A549 treated with Hydrocortisone at 1 μM for 4 hours (cell line): ENCODE measurements around the gene FAM89A. TPM values are rescaled to one million over a fixed set of nuclear protein-coding genes. Genes with fewer than 3 reads are reported as not detected.

Experiments
- total RNA-seq: library from RNA; stranded (reverse); fragments of 200-300 nt; extraction: Qiagen RNA extraction; gene quantifications from 5 replicates; pipeline ENCODE4 v1.2.3, GENCODE V29; 2022

The FAM89A gene
- 11.6 to 16.9 TPM (median 15.3 TPM) in 5 replicates for total RNA-seq

DNA sequence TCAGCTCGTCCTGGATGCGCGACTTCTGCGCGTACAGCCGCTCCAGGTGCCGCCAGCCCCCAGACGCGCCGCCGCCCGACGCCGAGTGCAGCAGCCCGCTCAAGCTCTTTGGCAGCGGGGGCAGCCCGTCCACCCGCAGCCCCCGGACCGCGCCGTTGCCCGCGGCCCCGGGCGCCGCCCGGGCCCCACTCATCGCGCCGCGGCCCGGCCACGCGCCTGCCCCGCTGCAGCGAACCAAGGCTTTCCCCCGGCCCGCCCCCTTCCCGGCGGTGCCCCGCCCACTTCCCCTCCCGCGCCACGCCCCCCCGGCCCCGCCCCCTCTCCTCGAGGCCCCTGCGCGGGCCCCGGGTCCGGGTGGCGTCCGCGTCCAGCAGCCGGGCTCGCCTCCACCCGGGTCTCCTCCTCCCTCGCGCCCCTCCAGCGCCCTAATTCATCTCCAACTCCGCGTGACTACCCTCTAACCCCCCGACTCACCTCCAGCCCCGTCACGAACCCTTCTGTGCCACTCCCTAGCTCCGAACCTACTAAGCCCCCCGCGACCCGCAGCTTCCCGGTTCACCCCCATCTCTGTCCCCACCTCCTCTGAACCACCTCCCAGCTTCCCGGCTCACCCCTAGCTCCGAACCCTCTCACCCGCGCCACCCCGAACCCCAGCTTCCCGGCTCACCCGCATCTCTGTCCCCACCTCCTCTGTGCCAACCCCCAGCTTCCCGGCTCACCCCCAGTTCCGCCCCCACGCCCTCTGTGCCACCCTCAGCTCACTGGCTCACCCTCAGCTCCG, at the start of gene FAM89A:
TSS of gene FAM89A (minus strand) at position 236 of the 781 bp plus-strand sequence. CDS start at position 193, 43 bp downstream.

DNA sequence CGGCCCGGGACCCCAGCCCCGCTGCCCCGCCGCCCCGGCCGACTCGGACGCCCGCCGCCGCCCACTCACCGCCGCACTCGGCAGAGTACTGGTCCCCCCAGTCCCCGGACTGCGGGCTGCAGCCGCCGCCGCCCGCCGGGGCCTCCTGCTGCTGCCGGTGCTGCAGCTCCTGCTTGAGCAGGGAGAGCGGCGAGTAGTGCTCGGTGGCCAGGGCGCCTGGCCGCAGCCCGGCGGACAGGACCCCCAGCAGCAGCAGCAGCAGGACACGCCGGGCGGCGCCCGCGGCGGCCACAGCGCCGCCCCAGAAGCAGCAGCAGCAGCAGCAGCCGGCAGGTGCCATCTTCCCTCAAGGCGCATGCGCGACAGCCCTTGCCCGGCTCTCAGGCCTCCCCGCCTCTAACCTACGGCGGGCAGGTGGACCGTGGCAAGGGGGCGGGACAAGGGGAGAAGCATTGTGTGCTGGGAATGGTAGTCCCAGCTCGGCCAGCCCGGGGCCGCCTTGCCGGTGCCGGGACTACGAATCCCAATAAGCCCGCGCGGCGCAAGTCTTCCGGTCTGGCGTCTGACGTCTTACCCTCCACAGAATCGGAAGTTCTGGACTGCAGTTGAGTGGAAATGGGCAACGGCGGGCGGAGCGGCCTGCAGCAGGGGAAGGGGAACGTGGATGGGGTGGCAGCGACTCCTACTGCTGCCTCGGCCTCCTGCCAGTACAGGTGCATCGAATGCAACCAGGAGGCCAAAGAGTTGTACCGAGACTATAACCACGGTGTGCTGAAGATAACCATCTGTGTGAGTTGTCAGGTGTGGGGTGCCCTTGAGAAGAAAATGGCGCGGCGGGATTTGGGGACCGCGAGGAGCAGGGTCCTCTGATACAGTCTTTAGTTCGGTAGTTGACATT, 61.3 kb downstream of the FAM89A start, which contains the start of the genes ARV1 and TTC13:
TSS of gene ARV1 (plus strand) at position 604 of the 898 bp plus-strand sequence. CDS start at position 616, 12 bp downstream.
TSS of gene TTC13 (minus strand) at position 371 of the 898 bp plus-strand sequence. CDS start at position 340, 31 bp downstream.

Other genes with a start within 250 kb of the FAM89A start
- gene C1orf198, start 171.7 kb downstream of the FAM89A start, total RNA-seq, result 16.3 to 21.3 TPM (median 18.6 TPM) in 5 replicates
- 7.8 to 11.6 TPM (median 9.8 TPM) in 5 replicates for gene TTC13, start 61.4 kb downstream of the FAM89A start, total RNA-seq
- 25.2 to 27.1 TPM (median 25.4 TPM) in 5 replicates for gene ARV1, start 61.2 kb downstream of the FAM89A start, total RNA-seq
- 0.13 to 0.30 TPM (median 0.16 TPM) in 5 replicates for gene TRIM67, start 121.8 kb upstream of the FAM89A start, total RNA-seq
- gene GNPAT, start 201.0 kb upstream of the FAM89A start, total RNA-seq, result 35.6 to 41.2 TPM (median 37.0 TPM) in 5 replicates